ENCODE data around the gene PBX3.

The PBX3 gene

GRCh38 chr9:125910286-125910685, 163.1 kb downstream of the PBX3 start:
- no peaks in the 10 kb centered on the region for H3K9me3 ChIP-seq (replicated peaks in 1 of 2; ENCODE audit: control insufficient read depth in 2 of 2, insufficient read depth in 1 of 2, low read depth in 1 of 2, low read length in 2 of 2)
- WGBS, 2 donors (ENCODE audit: extremely low coverage in 2 of 2, insufficient read length in 2 of 2, insufficient replicate concordance in 1 of 2): no CpG with 5 or more reads among the region's 7 CpGs
- H3K27me3 ChIP-seq (ENCODE audit: control insufficient read depth in 3 of 3, insufficient read depth in 3 of 3, low read depth in 1 of 3, low read length in 3 of 3): no peaks in the 10 kb centered on the region
- H3K9ac ChIP-seq (ENCODE audit: low read depth, low read length, poor library complexity): no peak overlapping the region
- no peak overlapping the region for H2BK12ac ChIP-seq (ENCODE audit: low read length)
- peaks cover 4 to 19% of the 10 kb centered on the region in 2 donors for H3K4me1 ChIP-seq (ENCODE audit: control insufficient read depth in 2 of 2, insufficient read depth in 1 of 2, low read depth in 1 of 2, low read length in 2 of 2)
- H3K14ac ChIP-seq (ENCODE audit: low read length): no peak overlapping the region
- no peak overlapping the region for H3K4me3 ChIP-seq (ENCODE audit: low read length in 2 of 2)
- no peak overlapping the region for H4K8ac ChIP-seq (ENCODE audit: low read depth, low read length)
- no peak overlapping the region for H3K18ac ChIP-seq (ENCODE audit: low read length)
- H3K4ac ChIP-seq (ENCODE audit: low read length): no peak overlapping the region
- H3K36me3 ChIP-seq (replicated peaks in 1 of 2; ENCODE audit: control insufficient read depth in 2 of 2, insufficient read depth in 2 of 2, low read length in 2 of 2): no peaks in the 10 kb centered on the region
- no peak overlapping the region for H2BK5ac ChIP-seq (ENCODE audit: low read length)
- no peak overlapping the region for H2BK120ac ChIP-seq (ENCODE audit: low read depth, low read length)
- H2BK15ac ChIP-seq (ENCODE audit: low read length): no peak overlapping the region
- H4K91ac ChIP-seq (ENCODE audit: low read depth, low read length, poor library complexity): no peak overlapping the region
- no peak overlapping the region for H3K23ac ChIP-seq (ENCODE audit: low read depth, low read length, poor library complexity)
- H2AK5ac ChIP-seq (ENCODE audit: low read depth, low read length): no peak overlapping the region
- H3K79me1 ChIP-seq (ENCODE audit: low read depth, low read length): no peaks in the 10 kb centered on the region
- H3K27ac ChIP-seq (replicated peaks; ENCODE audit: low read length): no peak overlapping the region
- H2AFZ ChIP-seq (ENCODE audit: low read length): no peak overlapping the region
- DNase-seq (ENCODE audit: low spot score): no peak
- H3K4me2 ChIP-seq (ENCODE audit: insufficient read depth, low read length, poor library complexity, severe bottlenecking): no peak overlapping the region

- no peak overlapping the region for H2BK15ac ChIP-seq (ENCODE audit: low read length)
- peaks cover 4 to 19% of the 10 kb centered on the region in 2 donors for H3K4me1 ChIP-seq (ENCODE audit: control insufficient read depth in 2 of 2, insufficient read depth in 1 of 2, low read depth in 1 of 2, low read length in 2 of 2)
- H3K18ac ChIP-seq (ENCODE audit: low read length): no peak overlapping the region
- H3K4me2 ChIP-seq (ENCODE audit: insufficient read depth, low read length, poor library complexity, severe bottlenecking): no peak overlapping the region
- H3K14ac ChIP-seq (ENCODE audit: low read length): no peak overlapping the region
- H3K23ac ChIP-seq (ENCODE audit: low read depth, low read length, poor library complexity): no peak overlapping the region
- no peak for DNase-seq (ENCODE audit: low spot score)
- H2AFZ ChIP-seq (ENCODE audit: low read length): no peak overlapping the region
- peaks cover 0 to 15% of the 10 kb centered on the region in 2 donors for H3K36me3 ChIP-seq (replicated peaks in 1 of 2; ENCODE audit: control insufficient read depth in 2 of 2, insufficient read depth in 2 of 2, low read length in 2 of 2)
- no peak overlapping the region for H2BK120ac ChIP-seq (ENCODE audit: low read depth, low read length)
- H3K27me3 ChIP-seq (ENCODE audit: control insufficient read depth in 3 of 3, insufficient read depth in 3 of 3, low read depth in 1 of 3, low read length in 3 of 3): no peaks in the 10 kb centered on the region
- H2BK12ac ChIP-seq (ENCODE audit: low read length): no peak overlapping the region
- no peaks in the 10 kb centered on the region for H3K9me3 ChIP-seq (replicated peaks in 1 of 2; ENCODE audit: control insufficient read depth in 2 of 2, insufficient read depth in 1 of 2, low read depth in 1 of 2, low read length in 2 of 2)
- 100% methylated on average over 1 of the region's 8 CpGs; no CpG with 5 or more reads in 1 of the 2 donors for WGBS, 2 donors (ENCODE audit: extremely low coverage in 2 of 2, insufficient read length in 2 of 2, insufficient replicate concordance in 1 of 2)
- H3K27ac ChIP-seq (replicated peaks; ENCODE audit: low read length): no peak overlapping the region
- no peak overlapping the region for H3K4ac ChIP-seq (ENCODE audit: low read length)
- no peaks in the 10 kb centered on the region for H3K79me1 ChIP-seq (ENCODE audit: low read depth, low read length)
- H2BK5ac ChIP-seq (ENCODE audit: low read length): no peak overlapping the region
- H4K91ac ChIP-seq (ENCODE audit: low read depth, low read length, poor library complexity): no peak overlapping the region
- H3K4me3 ChIP-seq (ENCODE audit: low read length in 2 of 2): no peak overlapping the region
- H3K9ac ChIP-seq (ENCODE audit: low read depth, low read length, poor library complexity): no peak overlapping the region
- no peak overlapping the region for H4K8ac ChIP-seq (ENCODE audit: low read depth, low read length)
- no peak overlapping the region for H2AK5ac ChIP-seq (ENCODE audit: low read depth, low read length)
Measured at GRCh38 chr9:125911861-125912644, 164.9 kb downstream of the PBX3 start.

- no peaks in the 10 kb centered on the region for H3K27me3 ChIP-seq (ENCODE audit: control insufficient read depth in 3 of 3, insufficient read depth in 3 of 3, low read depth in 1 of 3, low read length in 3 of 3)
- no peak overlapping the region for H3K14ac ChIP-seq (ENCODE audit: low read length)
- no peak overlapping the region for H3K4me2 ChIP-seq (ENCODE audit: insufficient read depth, low read length, poor library complexity, severe bottlenecking)
- no peak overlapping the region for H3K9ac ChIP-seq (ENCODE audit: low read depth, low read length, poor library complexity)
- no peak overlapping the region for H3K27ac ChIP-seq (replicated peaks; ENCODE audit: low read length)
- no peak overlapping the region for H2BK15ac ChIP-seq (ENCODE audit: low read length)
- H3K4ac ChIP-seq (ENCODE audit: low read length): no peak overlapping the region
- H2BK12ac ChIP-seq (ENCODE audit: low read length): no peak overlapping the region
- no peak overlapping the region for H3K23ac ChIP-seq (ENCODE audit: low read depth, low read length, poor library complexity)
- H4K8ac ChIP-seq (ENCODE audit: low read depth, low read length): no peak overlapping the region
- H3K9me3 ChIP-seq (replicated peaks in 1 of 2; ENCODE audit: control insufficient read depth in 2 of 2, insufficient read depth in 1 of 2, low read depth in 1 of 2, low read length in 2 of 2): no peaks in the 10 kb centered on the region
- H4K91ac ChIP-seq (ENCODE audit: low read depth, low read length, poor library complexity): no peak overlapping the region
- H2BK120ac ChIP-seq (ENCODE audit: low read depth, low read length): no peak overlapping the region
- H3K36me3 ChIP-seq (replicated peaks in 1 of 2; ENCODE audit: control insufficient read depth in 2 of 2, insufficient read depth in 2 of 2, low read length in 2 of 2): peaks cover 0 to 18% of the 10 kb centered on the region in 2 donors
- no peak overlapping the region for H3K18ac ChIP-seq (ENCODE audit: low read length)
- no peaks in the 10 kb centered on the region for H3K79me1 ChIP-seq (ENCODE audit: low read depth, low read length)
- H3K4me3 ChIP-seq (ENCODE audit: low read length in 2 of 2): no peak overlapping the region
- no peak overlapping the region for H2AFZ ChIP-seq (ENCODE audit: low read length)
- no peak overlapping the region for H2AK5ac ChIP-seq (ENCODE audit: low read depth, low read length)
- no peak for DNase-seq (ENCODE audit: low spot score)
- H2BK5ac ChIP-seq (ENCODE audit: low read length): no peak overlapping the region
- peaks cover 4 to 19% of the 10 kb centered on the region in 2 donors for H3K4me1 ChIP-seq (ENCODE audit: control insufficient read depth in 2 of 2, insufficient read depth in 1 of 2, low read depth in 1 of 2, low read length in 2 of 2)
Measured at GRCh38 chr9:125912667-125913066, 165.5 kb downstream of the PBX3 start.

- no CpG with 5 or more reads among the region's 2 CpGs for WGBS, 2 donors (ENCODE audit: extremely low coverage in 2 of 2, insufficient read length in 2 of 2, insufficient replicate concordance in 1 of 2)
- Histone ChIP-seq H3K4me1 (ENCODE audit: control insufficient read depth in 2 of 2, insufficient read depth in 1 of 2, low read depth in 1 of 2, low read length in 2 of 2) (peaks cover 0 to 11% of the 10 kb centered on the region in 2 donors), H2AK5ac (ENCODE audit: low read depth, low read length) (no peak overlapping the region), H3K79me1 (ENCODE audit: low read depth, low read length) (no peaks in the 10 kb centered on the region), H3K4me3 (ENCODE audit: low read length in 2 of 2) (no peak overlapping the region), H3K9ac (ENCODE audit: low read depth, low read length, poor library complexity) (no peak overlapping the region), H3K18ac (ENCODE audit: low read length) (no peak overlapping the region), H2BK12ac (ENCODE audit: low read length) (no peak overlapping the region), H2BK120ac (ENCODE audit: low read depth, low read length) (no peak overlapping the region), H2BK15ac (ENCODE audit: low read length) (no peak overlapping the region), H3K4ac (ENCODE audit: low read length) (no peak overlapping the region), H3K9me3 (replicated peaks in 1 of 2; ENCODE audit: control insufficient read depth in 2 of 2, insufficient read depth in 1 of 2, low read depth in 1 of 2, low read length in 2 of 2) (no peaks in the 10 kb centered on the region), H2BK5ac (ENCODE audit: low read length) (no peak overlapping the region), H4K8ac (ENCODE audit: low read depth, low read length) (no peak overlapping the region), H3K4me2 (ENCODE audit: insufficient read depth, low read length, poor library complexity, severe bottlenecking) (no peak overlapping the region), H3K27me3 (ENCODE audit: control insufficient read depth in 3 of 3, insufficient read depth in 3 of 3, low read depth in 1 of 3, low read length in 3 of 3) (no peaks in the 10 kb centered on the region), H3K36me3 (replicated peaks in 1 of 2; ENCODE audit: control insufficient read depth in 2 of 2, insufficient read depth in 2 of 2, low read length in 2 of 2) (peaks cover 0 to 18% of the 10 kb centered on the region in 2 donors), H3K14ac (ENCODE audit: low read length) (no peak overlapping the region), H4K91ac (ENCODE audit: low read depth, low read length, poor library complexity) (no peak overlapping the region), H2AFZ (ENCODE audit: low read length) (no peak overlapping the region), H3K23ac (ENCODE audit: low read depth, low read length, poor library complexity) (no peak overlapping the region), H3K27ac (replicated peaks; ENCODE audit: low read length) (no peak overlapping the region)
- no peak for DNase-seq (ENCODE audit: low spot score)
Measured at GRCh38 chr9:125913551-125913950, 166.4 kb downstream of the PBX3 start.
